Hepatocyte (in vitro differentiated cells): Measurements from ENCODE around the gene TPRA1. TPM values are rescaled to one million over a fixed set of nuclear protein-coding genes. Genes with fewer than 3 reads are reported as not detected.

Experiments used
- DNase-seq: peaks from one replicate; pipeline ENCODE4 v3.0.0-alpha.2; 2016; ENCODE audit warnings: low spot score
- H2AFZ ChIP-seq: fragments of 200-600 bp; sonication (generic); 2 replicates; pipeline ENCODE4 v1.6.0; 2016; ENCODE audit warnings: antibody characterized with exemption, mild to moderate bottlenecking
- H3K27ac ChIP-seq: fragments of 200-600 bp; sonication (generic); 2 replicates; pipeline ENCODE4 v1.5.1; 2016; ENCODE audit warnings: mild to moderate bottlenecking
- H3K27me3 ChIP-seq: fragments of 200-600 bp; sonication (generic); 2 replicates; pipeline ENCODE4 v1.6.1; 2016
- H3K36me3 ChIP-seq: fragments of 200-600 bp; sonication (generic); replicated peaks from 2 replicates; pipeline ENCODE4 v1.5.1; 2016; ENCODE audit warnings: low read depth; ENCODE audit not compliant: insufficient read depth
- H3K4me1 ChIP-seq: fragments of 200-600 bp; sonication (generic); 2 replicates; pipeline ENCODE4 v1.5.1; 2016; ENCODE audit warnings: mild to moderate bottlenecking, moderate library complexity; ENCODE audit not compliant: insufficient read depth
- H3K4me2 ChIP-seq: fragments of 200-600 bp; sonication (generic); 2 replicates; pipeline ENCODE4 v1.6.0; 2016
- H3K4me3 ChIP-seq: fragments of 200-600 bp; sonication (generic); 2 replicates; pipeline ENCODE4 v1.5.1; 2016; ENCODE audit warnings: mild to moderate bottlenecking
- H3K79me2 ChIP-seq: fragments of 200-600 bp; sonication (generic); 2 replicates; pipeline ENCODE4 v1.6.0; 2017; ENCODE audit warnings: mild to moderate bottlenecking
- H3K9me2 ChIP-seq: fragments of 200-600 bp; sonication (generic); replicated peaks from 2 replicates; pipeline ENCODE4 v1.6.0; 2017; ENCODE audit warnings: mild to moderate bottlenecking; ENCODE audit not compliant: insufficient read depth
- H3K9me3 ChIP-seq: fragments of 200-600 bp; sonication (generic); 2 replicates; pipeline ENCODE4 v1.5.1; 2016; ENCODE audit warnings: low read depth, mild to moderate bottlenecking
- H4K20me1 ChIP-seq: fragments of 200-600 bp; sonication (generic); 2 replicates; pipeline ENCODE4 v1.6.0; 2016; ENCODE audit warnings: mild to moderate bottlenecking; ENCODE audit not compliant: insufficient read depth, poor library complexity, severe bottlenecking
- EZH2 ChIP-seq: fragments of 200-600 bp; sonication (generic); IDR thresholded peaks from 2 replicates; pipeline ENCODE4 v1.6.1; 2016; ENCODE audit warnings: antibody characterized with exemption, mild to moderate bottlenecking, borderline replicate concordance
- EZH2phosphoT487 ChIP-seq: fragments of 200-600 bp; sonication (generic); IDR thresholded peaks from one replicate; pipeline ENCODE4 v1.6.1; 2018; ENCODE audit warnings: antibody characterized with exemption, mild to moderate bottlenecking, low read depth, moderate library complexity; ENCODE audit not compliant: unreplicated experiment, severe bottlenecking
- WGBS: methylation state at CpG from one replicate; pipeline ENCODE4 v1.1.6; 2016; ENCODE audit warnings: low lambda C conversion rate; ENCODE audit errors: missing lambda C conversion rate; 5-methylcytosine and 5-hydroxymethylcytosine counted together
- polyA plus RNA-seq: library from polyadenylated mRNA; unstranded; fragments of >200 nt; fragmentation: Nextera tagmentation; extraction: Ambion mirVana; gene quantifications from 2 replicates; pipeline ENCODE4 v1.2.1, GENCODE V29; 2016
- total RNA-seq: library from RNA; depleted of rRNA; stranded (reverse); fragments of >200 nt; gene quantifications from 2 replicates; pipeline ENCODE4 v1.2.3, GENCODE V29; 2014
- TF ChIP-seq, protein P1 (sequence below): fragments of 200-600 bp; sonication (generic); IDR thresholded peaks from 2 replicates; pipeline ENCODE4 v1.5.1; 2016; ENCODE audit warnings: antibody characterized with exemption, mild to moderate bottlenecking; ENCODE audit not compliant: poor library complexity

Gene TPRA1
- total and polyA plus RNA-seq, 2 experiments from 2014 or later = 41.0 to 57.2 TPM

DNA sequence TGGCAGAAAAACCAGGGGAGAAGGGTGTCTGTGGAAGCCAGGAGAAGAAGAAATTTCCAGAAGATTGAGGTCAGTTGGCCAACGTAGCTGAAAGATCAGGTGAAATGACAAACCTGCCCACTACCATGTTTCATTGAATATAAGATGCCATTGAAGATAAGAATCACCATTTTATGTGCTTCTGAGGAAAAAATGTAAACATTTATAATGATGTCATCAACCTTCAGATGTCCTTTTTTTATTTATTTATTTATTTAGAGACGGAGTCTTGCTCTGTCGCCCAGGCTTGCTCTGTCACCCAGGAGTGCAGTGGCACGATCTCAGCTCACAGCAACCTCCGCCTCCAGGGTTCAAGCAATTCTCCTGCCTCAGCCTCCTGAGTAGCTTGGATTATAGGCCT lies 33.5 kb upstream of the TPRA1 start:
- TF ChIP-seq, protein P1, sequence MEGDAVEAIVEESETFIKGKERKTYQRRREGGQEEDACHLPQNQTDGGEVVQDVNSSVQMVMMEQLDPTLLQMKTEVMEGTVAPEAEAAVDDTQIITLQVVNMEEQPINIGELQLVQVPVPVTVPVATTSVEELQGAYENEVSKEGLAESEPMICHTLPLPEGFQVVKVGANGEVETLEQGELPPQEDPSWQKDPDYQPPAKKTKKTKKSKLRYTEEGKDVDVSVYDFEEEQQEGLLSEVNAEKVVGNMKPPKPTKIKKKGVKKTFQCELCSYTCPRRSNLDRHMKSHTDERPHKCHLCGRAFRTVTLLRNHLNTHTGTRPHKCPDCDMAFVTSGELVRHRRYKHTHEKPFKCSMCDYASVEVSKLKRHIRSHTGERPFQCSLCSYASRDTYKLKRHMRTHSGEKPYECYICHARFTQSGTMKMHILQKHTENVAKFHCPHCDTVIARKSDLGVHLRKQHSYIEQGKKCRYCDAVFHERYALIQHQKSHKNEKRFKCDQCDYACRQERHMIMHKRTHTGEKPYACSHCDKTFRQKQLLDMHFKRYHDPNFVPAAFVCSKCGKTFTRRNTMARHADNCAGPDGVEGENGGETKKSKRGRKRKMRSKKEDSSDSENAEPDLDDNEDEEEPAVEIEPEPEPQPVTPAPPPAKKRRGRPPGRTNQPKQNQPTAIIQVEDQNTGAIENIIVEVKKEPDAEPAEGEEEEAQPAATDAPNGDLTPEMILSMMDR = no peak
- TF ChIP-seq EZH2 (no peak), EZH2phosphoT487 (no peak)
- H3K36me3 ChIP-seq = no peaks in the 10 kb centered on the region
- no peaks in the 10 kb centered on the region for H3K9me3 ChIP-seq
- H3K79me2 ChIP-seq = no peaks in the 10 kb centered on the region
- WGBS = 91% methylated on average over 5 of the region's 5 CpGs
- no peaks in the 10 kb centered on the region for H4K20me1 ChIP-seq
- no peaks in the 10 kb centered on the region for H3K9me2 ChIP-seq
- no peaks in the 10 kb centered on the region for H3K4me1 ChIP-seq
- H3K27me3 ChIP-seq = peaks cover 26% of the 10 kb centered on the region
- H3K4me2 ChIP-seq = no peak overlapping the region
- H3K4me3 ChIP-seq = no peak overlapping the region
- no peak for DNase-seq
- H3K27ac ChIP-seq = no peak overlapping the region
- no peak overlapping the region for H2AFZ ChIP-seq

DNA sequence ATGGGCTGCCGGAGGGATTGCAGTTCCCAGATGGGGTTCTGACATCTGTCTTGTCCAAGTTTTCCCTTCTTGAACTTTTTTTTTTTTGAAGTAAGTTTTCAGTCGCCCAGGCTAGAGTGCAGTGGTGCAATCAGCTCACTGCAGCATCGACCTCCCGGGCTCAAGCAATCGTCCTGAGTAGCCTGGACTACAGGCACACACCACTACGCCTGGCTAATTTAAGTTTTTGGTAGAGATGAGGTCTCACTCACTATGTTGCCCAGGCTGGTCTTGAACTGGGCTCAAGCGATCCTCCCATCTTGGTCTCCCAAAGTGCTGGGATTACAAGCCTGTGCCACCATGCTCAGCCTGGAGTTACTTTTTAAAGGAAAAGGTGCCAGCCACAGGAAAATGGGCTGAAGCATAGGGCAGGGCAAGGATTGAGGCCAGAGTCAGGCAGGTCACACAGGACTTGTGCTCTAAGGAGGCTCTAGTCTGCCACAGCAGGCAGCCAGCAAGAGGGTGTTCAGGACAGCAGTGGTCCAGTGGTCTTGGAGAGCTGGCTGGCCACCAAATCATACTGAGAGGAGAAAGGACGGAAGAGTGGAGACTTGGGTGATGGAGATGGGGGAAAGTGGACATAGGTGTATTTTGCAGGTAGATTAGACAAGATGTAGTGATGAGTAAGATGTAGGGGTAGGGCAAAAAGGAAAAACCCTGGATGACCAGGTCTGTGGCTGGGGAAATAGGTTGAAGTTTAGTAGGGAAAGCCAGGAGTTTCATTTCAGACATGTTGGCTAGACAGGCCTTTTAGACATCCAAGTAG lies 32.4 kb upstream of the TPRA1 start:
- DNase-seq = no peak
- TF ChIP-seq, protein P1 = no peak
- no peak for TF ChIP-seq EZH2phosphoT487
- no peak for TF ChIP-seq EZH2
- no peak overlapping the region for H3K27ac ChIP-seq
- no peaks in the 10 kb centered on the region for H3K36me3 ChIP-seq
- H3K79me2 ChIP-seq = no peaks in the 10 kb centered on the region
- H4K20me1 ChIP-seq = no peaks in the 10 kb centered on the region
- 92% methylated on average over 8 of the region's 8 CpGs for WGBS
- H3K4me1 ChIP-seq = no peaks in the 10 kb centered on the region
- H2AFZ ChIP-seq = no peak overlapping the region
- H3K4me2 ChIP-seq = no peak overlapping the region
- H3K27me3 ChIP-seq = peaks cover 18% of the 10 kb centered on the region
- H3K9me2 ChIP-seq = no peaks in the 10 kb centered on the region
- no peaks in the 10 kb centered on the region for H3K9me3 ChIP-seq
- H3K4me3 ChIP-seq = no peak overlapping the region

DNA sequence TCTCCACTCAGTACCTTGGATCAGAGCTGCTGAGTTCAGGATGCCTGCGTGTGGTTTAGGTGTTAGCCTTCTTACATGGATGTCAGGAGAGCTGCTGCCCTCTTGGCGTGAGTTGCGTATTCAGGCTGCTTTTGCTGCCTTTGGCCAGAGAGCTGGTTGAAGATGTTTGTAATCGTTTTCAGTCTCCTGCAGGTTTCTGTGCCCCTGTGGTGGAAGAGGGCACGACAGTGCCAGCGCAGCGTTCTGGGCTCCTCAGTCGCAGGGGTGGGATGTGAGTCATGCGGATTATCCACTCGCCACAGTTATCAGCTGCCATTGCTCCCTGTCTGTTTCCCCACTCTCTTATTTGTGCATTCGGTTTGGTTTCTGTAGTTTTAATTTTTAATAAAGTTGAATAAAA lies 31.5 kb upstream of the TPRA1 start:
- peaks cover 9% of the 10 kb centered on the region for H3K27me3 ChIP-seq
- no peaks in the 10 kb centered on the region for H3K9me2 ChIP-seq
- H3K4me1 ChIP-seq = no peaks in the 10 kb centered on the region
- H3K27ac ChIP-seq = no peak overlapping the region
- H3K4me2 ChIP-seq = no peak overlapping the region
- TF ChIP-seq, protein P1 = no peak
- H3K36me3 ChIP-seq = no peaks in the 10 kb centered on the region
- no peaks in the 10 kb centered on the region for H3K9me3 ChIP-seq
- H3K4me3 ChIP-seq = no peak overlapping the region
- no peak overlapping the region for H2AFZ ChIP-seq
- no peaks in the 10 kb centered on the region for H4K20me1 ChIP-seq
- 94% methylated on average over 11 of the region's 11 CpGs for WGBS
- no peaks in the 10 kb centered on the region for H3K79me2 ChIP-seq
- DNase-seq = no peak
